Measurements from ENCODE around the gene PTGER2.

The PTGER2 gene

GRCh38 chr14:52304248-52304904 is 9.7 kb upstream of the PTGER2 start:
- Histone ChIP-seq H3K36me3 (ENCODE audit: insufficient read depth, low read length) (no peaks in the 10 kb centered on the region), H3K4me1 (ENCODE audit: control insufficient read depth, insufficient read depth, low read length, unreplicated experiment) (no peaks in the 10 kb centered on the region), H3K27ac (ENCODE audit: low read depth, low read length) (no peak overlapping the region), H3K27me3 (ENCODE audit: insufficient read depth, low read length) (no peaks in the 10 kb centered on the region), H3K4me3 (ENCODE audit: low read depth, low read length) (no peak overlapping the region), H3K79me2 (ENCODE audit: control insufficient read depth, insufficient read depth, low read length, unreplicated experiment) (no peaks in the 10 kb centered on the region), H2AFZ (ENCODE audit: low read length, unreplicated experiment) (peak overlapping the region; percentile 6)

DNA sequence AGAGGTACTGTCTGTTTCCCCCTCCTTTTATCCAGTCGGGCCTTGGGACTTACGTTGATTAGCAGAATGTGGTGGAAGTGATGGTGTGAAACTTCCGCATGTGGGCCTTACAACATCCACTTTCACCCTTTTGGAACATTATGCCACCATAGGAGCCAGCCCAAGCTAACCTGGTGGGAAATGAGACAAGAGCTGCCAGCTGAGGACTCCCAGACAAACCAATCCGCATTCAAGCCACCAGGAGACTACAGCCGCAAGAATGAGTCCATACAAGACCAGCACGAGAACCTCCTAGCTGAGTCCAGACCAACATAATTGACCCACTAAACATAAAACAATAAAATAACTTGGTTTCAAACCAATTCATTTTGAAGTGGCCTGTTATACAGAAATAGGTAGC is 9.1 kb upstream of the PTGER2 start:
- no peak overlapping the region for H2AFZ ChIP-seq (ENCODE audit: low read length, unreplicated experiment)
- no peaks in the 10 kb centered on the region for H3K27me3 ChIP-seq (ENCODE audit: insufficient read depth, low read length)
- H3K27ac ChIP-seq (ENCODE audit: low read depth, low read length): no peak overlapping the region
- no peaks in the 10 kb centered on the region for H3K36me3 ChIP-seq (ENCODE audit: insufficient read depth, low read length)
- no peaks in the 10 kb centered on the region for H3K4me1 ChIP-seq (ENCODE audit: control insufficient read depth, insufficient read depth, low read length, unreplicated experiment)
- no peaks in the 10 kb centered on the region for H3K79me2 ChIP-seq (ENCODE audit: control insufficient read depth, insufficient read depth, low read length, unreplicated experiment)
- H3K4me3 ChIP-seq (ENCODE audit: low read depth, low read length): no peak overlapping the region

- H3K27ac ChIP-seq (ENCODE audit: low read depth, low read length): no peak overlapping the region
Observed at GRCh38 chr14:52307376-52307775, 6.7 kb upstream of the PTGER2 start.

GRCh38 chr14:52307905-52308304 is 6.2 kb upstream of the PTGER2 start:
- Histone ChIP-seq H2AFZ (ENCODE audit: low read length, unreplicated experiment) (no peak overlapping the region), H3K4me3 (ENCODE audit: low read depth, low read length) (no peak overlapping the region), H3K36me3 (ENCODE audit: insufficient read depth, low read length) (no peaks in the 10 kb centered on the region), H3K27me3 (ENCODE audit: insufficient read depth, low read length) (no peaks in the 10 kb centered on the region), H3K4me1 (ENCODE audit: control insufficient read depth, insufficient read depth, low read length, unreplicated experiment) (peaks cover 17% of the 10 kb centered on the region), H3K79me2 (ENCODE audit: control insufficient read depth, insufficient read depth, low read length, unreplicated experiment) (peaks cover 3% of the 10 kb centered on the region), H3K27ac (ENCODE audit: low read depth, low read length) (no peak overlapping the region)

More at GRCh38 chr14:52307376-52307775, 6.7 kb upstream of the PTGER2 start:
- H3K4me3 ChIP-seq (ENCODE audit: low read depth, low read length): no peak overlapping the region
- H3K36me3 ChIP-seq (ENCODE audit: insufficient read depth, low read length): no peaks in the 10 kb centered on the region
- H3K27me3 ChIP-seq (ENCODE audit: insufficient read depth, low read length): no peaks in the 10 kb centered on the region
- no peak overlapping the region for H2AFZ ChIP-seq (ENCODE audit: low read length, unreplicated experiment)
- peaks cover 3% of the 10 kb centered on the region for H3K79me2 ChIP-seq (ENCODE audit: control insufficient read depth, insufficient read depth, low read length, unreplicated experiment)
- H3K4me1 ChIP-seq (ENCODE audit: control insufficient read depth, insufficient read depth, low read length, unreplicated experiment): peaks cover 13% of the 10 kb centered on the region

DNA sequence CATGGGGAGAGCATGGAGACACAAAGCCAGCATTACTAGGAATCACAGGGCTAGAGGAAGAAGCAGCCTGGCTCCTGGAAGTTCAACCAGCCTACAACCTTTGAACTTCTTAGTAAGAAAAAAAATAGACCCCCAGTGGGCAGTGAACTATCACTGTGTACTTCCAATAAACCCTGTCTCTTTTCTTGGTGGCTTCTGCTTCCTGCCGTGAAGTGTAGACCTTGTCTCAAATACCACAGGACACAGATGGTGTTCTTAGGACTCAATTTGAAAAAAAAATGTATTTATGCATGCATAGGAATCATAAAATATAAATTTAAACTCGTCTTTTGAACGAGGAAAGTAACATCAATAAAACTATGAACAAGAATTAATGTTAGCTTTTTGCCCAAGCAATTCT is 3.6 kb upstream of the PTGER2 start:
- Histone ChIP-seq H2AFZ (ENCODE audit: low read length, unreplicated experiment) (no peak overlapping the region), H3K27me3 (ENCODE audit: insufficient read depth, low read length) (no peaks in the 10 kb centered on the region), H3K79me2 (ENCODE audit: control insufficient read depth, insufficient read depth, low read length, unreplicated experiment) (peaks cover 21% of the 10 kb centered on the region), H3K4me1 (ENCODE audit: control insufficient read depth, insufficient read depth, low read length, unreplicated experiment) (peaks cover 20% of the 10 kb centered on the region), H3K36me3 (ENCODE audit: insufficient read depth, low read length) (no peaks in the 10 kb centered on the region), H3K4me3 (ENCODE audit: low read depth, low read length) (no peak overlapping the region), H3K27ac (ENCODE audit: low read depth, low read length) (no peak overlapping the region)

DNA sequence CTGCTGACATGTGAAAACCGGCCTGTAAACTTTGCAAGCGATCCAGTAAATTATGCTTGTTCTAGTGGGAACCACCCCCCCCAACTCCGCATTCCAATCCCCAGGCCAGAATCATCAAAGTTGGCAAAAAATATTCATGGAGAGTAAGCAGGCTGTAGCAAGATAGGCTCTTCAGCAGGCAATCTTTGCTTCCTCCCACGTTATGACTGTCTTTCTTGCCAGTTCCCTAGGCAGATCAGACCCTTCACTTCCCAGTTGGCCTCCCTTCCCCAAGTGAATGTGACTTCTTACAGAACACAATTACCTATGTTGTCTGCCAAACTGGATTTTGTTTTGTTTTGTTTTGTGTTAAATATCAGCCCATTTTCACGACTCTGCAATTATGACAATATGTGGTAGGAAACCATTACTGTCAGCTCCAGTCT is 1.2 kb upstream of the PTGER2 start:
- Histone ChIP-seq H3K79me2 (ENCODE audit: control insufficient read depth, insufficient read depth, low read length, unreplicated experiment) (peaks cover 45% of the 10 kb centered on the region), H3K4me3 (ENCODE audit: low read depth, low read length) (peak overlapping the region; percentile 98), H3K4me1 (ENCODE audit: control insufficient read depth, insufficient read depth, low read length, unreplicated experiment) (peaks cover 42% of the 10 kb centered on the region), H3K27me3 (ENCODE audit: insufficient read depth, low read length) (no peaks in the 10 kb centered on the region), H2AFZ (ENCODE audit: low read length, unreplicated experiment) (peak overlapping the region; percentile 98), H3K36me3 (ENCODE audit: insufficient read depth, low read length) (no peaks in the 10 kb centered on the region), H3K27ac (ENCODE audit: low read depth, low read length) (peak overlapping the region; percentile 70)

DNA sequence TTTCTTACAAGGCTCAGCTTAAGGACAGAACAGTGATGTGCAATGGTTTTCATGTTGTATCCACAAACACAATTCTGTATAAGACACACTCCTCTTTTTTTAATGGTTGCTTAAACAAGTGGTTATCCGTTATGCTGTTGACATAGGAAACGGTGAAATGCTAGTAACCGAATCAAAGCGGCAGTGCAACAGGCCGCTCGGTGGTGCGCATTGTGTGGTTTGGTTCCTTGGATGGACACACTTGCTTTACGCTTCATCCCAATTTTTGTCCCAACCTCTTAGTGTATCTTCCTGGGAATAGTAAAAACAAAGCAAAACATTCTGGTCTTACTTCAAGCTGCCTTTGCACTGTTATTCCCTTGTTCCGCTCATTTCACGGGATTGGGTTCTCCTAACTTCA is 650 bp upstream of the PTGER2 start:
- peak overlapping the region; percentile 98 for H2AFZ ChIP-seq (ENCODE audit: low read length, unreplicated experiment)
- peaks cover 45% of the 10 kb centered on the region for H3K4me1 ChIP-seq (ENCODE audit: control insufficient read depth, insufficient read depth, low read length, unreplicated experiment)
- H3K4me3 ChIP-seq (ENCODE audit: low read depth, low read length): peak overlapping the region; percentile 98
- H3K27ac ChIP-seq (ENCODE audit: low read depth, low read length): peak overlapping the region; percentile 70
- H3K36me3 ChIP-seq (ENCODE audit: insufficient read depth, low read length): no peaks in the 10 kb centered on the region
- H3K27me3 ChIP-seq (ENCODE audit: insufficient read depth, low read length): no peaks in the 10 kb centered on the region
- peaks cover 47% of the 10 kb centered on the region for H3K79me2 ChIP-seq (ENCODE audit: control insufficient read depth, insufficient read depth, low read length, unreplicated experiment)

DNA sequence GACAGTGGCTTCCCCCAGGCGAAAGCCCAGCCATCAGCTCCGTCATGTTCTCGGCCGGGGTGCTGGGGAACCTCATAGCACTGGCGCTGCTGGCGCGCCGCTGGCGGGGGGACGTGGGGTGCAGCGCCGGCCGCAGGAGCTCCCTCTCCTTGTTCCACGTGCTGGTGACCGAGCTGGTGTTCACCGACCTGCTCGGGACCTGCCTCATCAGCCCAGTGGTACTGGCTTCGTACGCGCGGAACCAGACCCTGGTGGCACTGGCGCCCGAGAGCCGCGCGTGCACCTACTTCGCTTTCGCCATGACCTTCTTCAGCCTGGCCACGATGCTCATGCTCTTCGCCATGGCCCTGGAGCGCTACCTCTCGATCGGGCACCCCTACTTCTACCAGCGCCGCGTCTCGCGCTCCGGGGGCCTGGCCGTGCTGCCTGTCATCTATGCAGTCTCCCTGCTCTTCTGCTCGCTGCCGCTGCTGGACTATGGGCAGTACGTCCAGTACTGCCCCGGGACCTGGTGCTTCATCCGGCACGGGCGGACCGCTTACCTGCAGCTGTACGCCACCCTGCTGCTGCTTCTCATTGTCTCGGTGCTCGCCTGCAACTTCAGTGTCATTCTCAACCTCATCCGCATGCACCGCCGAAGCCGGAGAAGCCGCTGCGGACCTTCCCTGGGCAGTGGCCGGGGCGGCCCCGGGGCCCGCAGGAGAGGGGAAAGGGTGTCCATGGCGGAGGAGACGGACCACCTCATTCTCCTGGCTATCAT is 663 bp downstream of the PTGER2 start:
- H3K27me3 ChIP-seq (ENCODE audit: insufficient read depth, low read length): no peaks in the 10 kb centered on the region
- H3K36me3 ChIP-seq (ENCODE audit: insufficient read depth, low read length): peaks cover 2% of the 10 kb centered on the region; the same call in 1 of the 2 replicates
- peaks cover 53% of the 10 kb centered on the region for H3K4me1 ChIP-seq (ENCODE audit: control insufficient read depth, insufficient read depth, low read length, unreplicated experiment)
- peak overlapping the region; percentile 90 for H2AFZ ChIP-seq (ENCODE audit: low read length, unreplicated experiment)
- H3K4me3 ChIP-seq (ENCODE audit: low read depth, low read length): peak overlapping the region; percentile 98
- peaks cover 52% of the 10 kb centered on the region for H3K79me2 ChIP-seq (ENCODE audit: control insufficient read depth, insufficient read depth, low read length, unreplicated experiment)
- H3K27ac ChIP-seq (ENCODE audit: low read depth, low read length): peak overlapping the region; percentile 8; the same call in 1 of the 2 replicates

DNA sequence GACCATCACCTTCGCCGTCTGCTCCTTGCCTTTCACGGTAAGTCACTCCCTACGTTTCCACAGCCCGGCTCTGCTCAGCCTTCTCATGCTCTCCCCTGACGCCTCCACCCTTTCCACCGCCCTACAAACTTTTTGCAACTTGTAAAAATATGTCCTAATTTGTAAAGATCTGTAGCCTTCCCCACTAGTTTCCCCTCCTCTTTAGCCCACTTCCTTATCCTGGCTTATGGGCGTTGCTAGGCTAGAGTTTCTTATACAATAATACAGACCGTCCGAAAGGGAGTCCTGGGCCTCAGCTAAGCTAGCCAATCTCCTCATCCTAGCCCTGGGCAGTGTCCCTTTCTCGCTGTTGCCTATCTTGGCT is 1.2 kb downstream of the PTGER2 start:
- Histone ChIP-seq H3K4me1 (ENCODE audit: control insufficient read depth, insufficient read depth, low read length, unreplicated experiment) (peaks cover 53% of the 10 kb centered on the region), H3K79me2 (ENCODE audit: control insufficient read depth, insufficient read depth, low read length, unreplicated experiment) (peaks cover 57% of the 10 kb centered on the region), H3K27ac (ENCODE audit: low read depth, low read length) (no peak overlapping the region), H3K36me3 (ENCODE audit: insufficient read depth, low read length) (peaks cover 8% of the 10 kb centered on the region), H2AFZ (ENCODE audit: low read length, unreplicated experiment) (no peak overlapping the region), H3K27me3 (ENCODE audit: insufficient read depth, low read length) (no peaks in the 10 kb centered on the region), H3K4me3 (ENCODE audit: low read depth, low read length) (peak overlapping the region; percentile 98)

GRCh38 chr14:52318062-52318461 is 4.0 kb downstream of the PTGER2 start:
- Histone ChIP-seq H3K4me3 (ENCODE audit: low read depth, low read length) (peak overlapping the region; percentile 98), H3K4me1 (ENCODE audit: control insufficient read depth, insufficient read depth, low read length, unreplicated experiment) (peaks cover 34% of the 10 kb centered on the region), H2AFZ (ENCODE audit: low read length, unreplicated experiment) (peak overlapping the region; percentile 27), H3K27ac (ENCODE audit: low read depth, low read length) (no peak overlapping the region), H3K79me2 (ENCODE audit: control insufficient read depth, insufficient read depth, low read length, unreplicated experiment) (peaks cover 68% of the 10 kb centered on the region), H3K36me3 (ENCODE audit: insufficient read depth, low read length) (peaks cover 24% of the 10 kb centered on the region), H3K27me3 (ENCODE audit: insufficient read depth, low read length) (no peaks in the 10 kb centered on the region)

All from ACC112 (cell line).